WTC11 (cell line): ENCODE data around the gene ZNF423.

Experiments
- CREB1 ChIP-seq: sonication (generic); formaldehyde crosslinking; IDR thresholded peaks from 2 replicates; pipeline ENCODE4 v1.8.0; 2023; ENCODE audit warnings: mild to moderate bottlenecking, missing genetic modification reagents
- CTCF ChIP-seq: fragments of 200-600 bp; IDR thresholded peaks from 2 replicates; pipeline ENCODE4 v1.8.0; 2022; ENCODE audit warnings: antibody characterized with exemption
- JUN ChIP-seq: sonication (generic); formaldehyde crosslinking; IDR thresholded peaks from 2 replicates; pipeline ENCODE4 v1.8.0; 2023; ENCODE audit warnings: mild to moderate bottlenecking, missing genetic modification reagents
- NR3C1 ChIP-seq: sonication (generic); formaldehyde crosslinking; conservative IDR thresholded peaks from 2 replicates; pipeline ENCODE4 v1.8.1; 2023; ENCODE audit warnings: low read depth, mild to moderate bottlenecking, missing genetic modification reagents

- TF ChIP-seq CTCF, result no peak
- TF ChIP-seq NR3C1, result no peak
- TF ChIP-seq CREB1 (CRISPR knock-in tag), result no peak
- no peak for TF ChIP-seq JUN (CRISPR knock-in tag)
Observed at GRCh38 chr16:49744244-49745220, 111.4 kb downstream of the ZNF423 start.
